Aorta (tissue), 5 donors: Measurements from ENCODE around the gene ARL5C. TPM values are rescaled to one million over a fixed set of nuclear protein-coding genes. Genes with fewer than 3 reads are reported as not detected.

ENCODE experiments used
- ATAC-seq: fragments of 200-7000 bp; cut with Tn5 transposase; one replicate; pipeline ENCODE4 v1.9.1; 2022; ENCODE audit warnings: moderate library complexity; ENCODE audit not compliant: low FRiP score
- DNase-seq, 2 donors: peaks; one replicate each; pipeline ENCODE4 v3.0.0-alpha.2; 2020
- H3K27ac ChIP-seq, 2 donors: one replicate each; pipeline ENCODE4 v1.5.1; 2013; ENCODE audit warnings: low read length in 2 of 2, mild to moderate bottlenecking in 2 of 2, moderate library complexity in 2 of 2, control low read depth in 1 of 2, inconsistent platforms in 1 of 2, low read depth in 1 of 2
- H3K27me3 ChIP-seq, 2 donors: one replicate each; pipeline ENCODE4 v1.6.1; 2013; ENCODE audit warnings: control low read depth in 1 of 2, low read length in 1 of 2, mild to moderate bottlenecking in 1 of 2, moderate library complexity in 1 of 2; ENCODE audit not compliant: insufficient read depth in 2 of 2, control insufficient read depth in 1 of 2
- H3K36me3 ChIP-seq, 2 donors: one replicate each; pipeline ENCODE4 v1.6.1; 2013; ENCODE audit warnings: control low read depth in 1 of 2, low read length in 1 of 2, mild to moderate bottlenecking in 1 of 2; ENCODE audit not compliant: insufficient read depth in 2 of 2, control insufficient read depth in 1 of 2
- H3K4me1 ChIP-seq, 2 donors: one replicate each; pipeline ENCODE4 v1.6.1; 2013; ENCODE audit warnings: low read length in 2 of 2, control low read depth in 1 of 2, mild to moderate bottlenecking in 1 of 2, moderate library complexity in 1 of 2; ENCODE audit not compliant: insufficient read depth in 2 of 2, control insufficient read depth in 1 of 2
- H3K4me3 ChIP-seq, 2 donors: one replicate each; pipeline ENCODE4 v1.5.1; 2013; ENCODE audit warnings: low read length in 2 of 2, control low read depth in 1 of 2, mild to moderate bottlenecking in 1 of 2
- H3K9me3 ChIP-seq: one replicate; pipeline ENCODE4 v1.6.1; 2013; ENCODE audit warnings: mild to moderate bottlenecking, low read length; ENCODE audit not compliant: control insufficient read depth
- whole genome bisulfite sequencing, 2 donors: extraction: QIAGEN DNeasy Blood & Tissue Kit; methylation state at CpG; one replicate each; pipeline ENCODE4 v1.1.7; 2013; 5-methylcytosine and 5-hydroxymethylcytosine counted together
- intact Hi-C, 2 donors: fragments of 100-400 bp; cut with DNase I; formaldehyde crosslinking; loops; one replicate each; pipeline versions ENCODE4 v1.14.2 to v1.15.0; 2022
- polyA plus RNA-seq, 2 donors: library from polyadenylated mRNA; stranded (reverse); fragments of 200-250 nt; gene quantifications; one replicate each; pipeline ENCODE4 v1.2.3, GENCODE V29; 2013
- total RNA-seq, 2 donors: library from RNA; stranded (reverse); fragmentation: NEBNext Ultra II Directional; extraction: Animal tissue kit (Norgen Biotek cat#: 25700); gene quantifications; one replicate each; pipeline ENCODE4 v1.2.1, GENCODE V29; 2021
- donor health status: healthy with polysubstance abuse.
- donor health status: Bipolar disorder and iron deficiency.
- donor health status: DM: no; HTN: no; CAD: no.
- donor health status: DM: no; HTN: no; CAD: no.
- donor health status: DM: yes; HTN: yes; CAD: no.

The ARL5C gene
- total and polyA plus RNA-seq, 4 donors: 0.54 TPM; not detected in 3

DNA sequence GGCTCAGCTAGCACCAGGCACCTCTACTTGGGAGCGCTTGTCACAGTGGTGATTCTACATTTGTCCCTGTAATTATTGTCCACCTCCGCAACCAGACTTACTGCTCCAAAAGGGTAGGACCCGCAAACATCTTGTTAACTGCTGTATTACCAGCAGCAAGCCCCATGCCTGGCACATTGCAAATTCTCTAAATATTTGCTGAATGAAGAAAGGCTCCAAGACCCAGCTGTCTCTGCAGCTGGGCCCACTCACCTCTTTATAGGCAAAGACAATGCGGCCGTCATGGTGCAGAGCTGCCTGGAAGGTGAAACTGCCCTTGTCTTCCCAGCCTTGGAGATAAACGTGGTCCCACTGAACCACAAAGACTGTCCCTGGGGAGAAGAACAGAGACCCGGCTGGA, 58.8 kb downstream of the ARL5C start:
- Histone ChIP-seq H3K4me1 (no peaks in the 10 kb centered on the region), H3K4me3 (no peak overlapping the region), H3K36me3 (no peaks in the 10 kb centered on the region), H3K9me3 (no peaks in the 10 kb centered on the region), H3K27me3 (no peaks in the 10 kb centered on the region), H3K27ac (no peak overlapping the region)
- ATAC-seq (no peak), DNase-seq (no peak)
- intact Hi-C loops: loop anchor here in 1 of 2 donors (10.0 kb wide), 1 partner anchor 92 kb away; no protein-coding TSS in a partner anchor
- 92 to 93% methylated on average over 7 of the region's 7 CpGs for WGBS, 2 donors

Other genes with a start within 250 kb of the ARL5C start
- not detected for gene FBXO47, start 198.8 kb downstream of the ARL5C start, total RNA-seq
- gene FBXO47, start 198.8 kb downstream of the ARL5C start, polyA plus RNA-seq: not detected
- gene PLXDC1, start 14.5 kb downstream of the ARL5C start, total RNA-seq: 10 to 100 TPM in 1 of 2 donors, 1 to 10 TPM in 1; 7.2 to 39.1 TPM
- gene PLXDC1, start 14.5 kb downstream of the ARL5C start, polyA plus RNA-seq: 1 to 10 TPM; 1.7 to 2.5 TPM
- gene CACNB1, start 31.5 kb upstream of the ARL5C start, total RNA-seq: 10 to 100 TPM; 29.6 to 31.6 TPM
- gene CACNB1, start 31.5 kb upstream of the ARL5C start, polyA plus RNA-seq: 10 to 100 TPM in 1 of 2 donors, 1 to 10 TPM in 1; 1.9 to 50.6 TPM
- 1,000 to 10,000 TPM; 1,206 to 1,264 TPM for gene RPL19, start 34.1 kb upstream of the ARL5C start, total RNA-seq
- 1,000 to 10,000 TPM; 2,950 to 3,759 TPM for gene RPL19, start 34.1 kb upstream of the ARL5C start, polyA plus RNA-seq
- 10 to 100 TPM; 29.2 to 53.3 TPM for gene STAC2, start 59.8 kb upstream of the ARL5C start, total RNA-seq
- gene STAC2, start 59.8 kb upstream of the ARL5C start, polyA plus RNA-seq: 1 to 10 TPM; 2.0 to 4.7 TPM
- 10 to 100 TPM; 22.0 to 29.8 TPM for gene FBXL20, start 235.5 kb upstream of the ARL5C start, total RNA-seq
- 1 to 10 TPM; 2.9 to 4.1 TPM for gene FBXL20, start 235.5 kb upstream of the ARL5C start, polyA plus RNA-seq